Measurements from ENCODE around the gene CHST13.
A peak's percentile ranks its signal among the peaks of the same experiment; 100 is the strongest.

Gene CHST13

DNA sequence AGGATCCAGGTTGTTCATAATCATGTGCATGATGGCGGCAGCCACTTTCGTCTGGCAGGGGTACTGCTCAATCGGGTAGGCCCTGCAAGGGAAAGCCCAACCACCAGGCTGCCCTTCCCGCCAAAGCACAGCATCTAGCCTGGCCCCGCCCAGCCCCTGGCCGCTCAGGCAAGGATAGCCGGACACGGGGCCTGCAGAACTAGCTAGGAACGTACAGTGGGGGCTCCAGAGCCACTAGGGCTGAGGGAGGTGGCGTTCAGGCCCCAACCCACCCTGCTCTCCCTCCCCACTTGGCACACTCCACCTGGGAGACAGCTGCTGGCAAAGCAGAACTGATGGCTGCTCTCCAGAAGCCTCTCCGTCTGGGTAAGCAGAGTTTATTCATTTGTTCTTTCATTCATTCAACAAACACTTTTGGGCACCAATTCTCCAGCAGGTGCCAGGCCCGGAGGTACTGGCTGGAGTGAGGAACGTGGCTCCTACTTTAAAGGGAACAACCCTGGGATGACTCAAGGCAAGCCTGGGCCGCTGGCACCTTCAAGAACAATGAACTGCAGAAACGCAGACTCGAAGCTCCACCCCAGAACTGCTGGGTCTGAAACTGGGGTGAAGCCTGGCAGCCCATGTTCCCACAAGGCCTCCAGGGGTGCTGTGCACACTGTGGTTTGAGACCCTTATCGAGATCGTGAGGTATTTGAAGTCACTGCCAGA, 14.2 kb upstream of the CHST13 start:
- no peak for DNase-seq (ENCODE audit: low read depth)

- DNase-seq (ENCODE audit: low read depth) = no peak
These were observed 13.5 kb upstream of the CHST13 start for GRCh38 chr3:126510308-126510910.

DNA sequence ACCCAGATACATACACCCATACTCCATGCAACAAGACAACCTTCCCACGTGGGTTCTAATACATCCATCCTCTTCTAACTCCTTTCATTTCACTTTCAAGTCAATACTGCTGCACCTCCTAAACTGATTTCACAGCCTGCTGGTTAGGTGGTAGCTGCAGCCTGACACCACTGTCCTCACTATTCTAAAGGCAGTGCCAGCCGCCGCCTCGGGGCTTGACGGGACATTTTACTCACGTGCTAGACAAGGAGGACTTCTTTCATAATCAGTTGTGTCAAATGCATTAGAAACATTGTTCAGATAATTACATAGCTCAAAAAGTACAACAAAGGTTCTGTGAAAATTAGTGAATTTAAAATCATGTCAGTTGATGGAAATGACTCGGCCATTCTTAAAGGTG, 12.7 kb upstream of the CHST13 start:
- DNase-seq (ENCODE audit: low read depth) = no peak

GRCh38 chr3:126512026-126512425, 11.9 kb upstream of the CHST13 start:
- no peak for DNase-seq (ENCODE audit: low read depth)

DNA sequence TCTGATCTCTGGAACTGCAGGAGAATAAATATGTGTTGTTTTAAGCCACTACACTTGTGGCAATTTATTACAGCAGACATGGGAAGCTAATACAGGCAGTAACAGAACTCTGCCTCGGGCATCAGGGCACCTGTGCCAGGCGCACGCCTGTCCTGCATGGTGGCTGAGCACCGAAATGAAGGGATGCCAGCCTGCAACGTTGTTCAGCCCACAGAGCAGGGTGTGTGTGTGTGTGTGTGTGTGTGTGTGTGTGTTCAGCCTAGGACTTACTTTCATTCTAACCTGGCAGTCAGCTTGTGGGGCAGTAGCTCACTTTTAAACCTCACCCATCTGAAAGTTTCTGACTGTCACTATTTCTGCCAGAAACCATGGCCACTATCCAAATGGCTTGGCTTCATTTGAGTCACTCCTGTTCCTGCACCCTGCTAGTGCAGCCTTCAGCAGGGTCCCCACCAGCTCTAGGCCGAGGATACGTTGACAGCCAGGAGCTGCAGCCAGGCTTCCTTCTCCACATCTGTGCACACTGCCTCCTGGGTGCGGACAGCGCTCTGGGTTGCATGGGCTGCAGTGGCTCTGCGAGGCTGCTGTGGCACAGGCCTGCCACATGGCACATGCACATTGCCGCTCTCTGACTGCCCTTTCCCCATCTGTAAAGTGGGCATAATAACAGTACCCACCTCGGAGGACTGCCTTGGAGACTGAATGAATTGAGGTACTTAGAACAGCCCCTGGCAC, 10.9 kb upstream of the CHST13 start:
- no peak for DNase-seq (ENCODE audit: low read depth)

DNA sequence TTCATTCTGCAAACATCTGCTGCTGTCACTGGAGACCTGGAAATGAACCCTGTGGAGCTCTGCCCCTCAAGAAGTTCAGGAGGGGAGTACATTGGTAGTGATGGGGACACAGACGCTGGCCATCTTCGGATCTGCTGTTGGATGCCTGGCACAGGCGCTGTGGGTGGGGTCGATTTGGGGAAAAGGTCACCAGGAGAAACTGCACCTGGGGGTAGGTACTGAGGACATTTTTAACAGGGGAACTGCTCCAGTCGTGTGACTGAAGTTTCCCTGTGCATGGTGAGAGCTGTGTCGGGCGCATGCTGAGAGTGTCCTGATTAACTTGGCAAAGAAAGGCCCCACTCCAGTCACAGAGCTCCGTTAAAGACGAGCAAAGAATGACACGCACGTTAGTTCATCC, 9.8 kb upstream of the CHST13 start:
- no peak for DNase-seq (ENCODE audit: low read depth)

DNA sequence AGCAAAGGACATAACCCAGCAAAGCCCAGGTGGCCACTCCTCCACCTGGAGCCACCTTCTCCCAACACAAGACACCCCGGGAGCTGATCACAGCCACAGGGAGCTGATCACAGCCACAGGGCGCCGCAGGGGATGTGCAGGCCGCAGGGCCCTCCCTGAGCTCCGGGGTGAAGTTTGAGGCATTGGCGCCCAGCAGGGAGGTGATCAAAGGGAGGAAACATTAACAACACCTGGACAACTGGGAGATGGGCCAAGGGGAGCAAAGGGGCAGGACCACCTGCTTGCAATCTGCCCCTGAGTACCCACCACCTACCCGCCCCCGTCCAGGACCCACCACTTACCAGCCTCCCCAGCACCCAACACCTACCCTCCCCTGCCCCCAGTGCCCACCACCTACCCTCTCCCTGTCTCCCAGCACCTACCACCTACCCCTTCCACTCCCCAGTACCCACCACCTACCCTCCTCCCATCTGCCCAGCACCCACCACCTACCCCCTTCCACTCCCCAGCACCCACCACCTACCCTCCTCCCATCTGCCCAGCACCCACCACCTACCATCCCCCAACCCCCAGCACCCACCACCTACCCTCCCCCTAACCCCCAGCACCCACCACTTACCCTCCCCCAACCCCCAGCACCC, 8.8 kb upstream of the CHST13 start:
- no peak for DNase-seq (ENCODE audit: low read depth)

- no peak for DNase-seq (ENCODE audit: low read depth)
These were observed 7.6 kb upstream of the CHST13 start for GRCh38 chr3:126516152-126516935.

DNA sequence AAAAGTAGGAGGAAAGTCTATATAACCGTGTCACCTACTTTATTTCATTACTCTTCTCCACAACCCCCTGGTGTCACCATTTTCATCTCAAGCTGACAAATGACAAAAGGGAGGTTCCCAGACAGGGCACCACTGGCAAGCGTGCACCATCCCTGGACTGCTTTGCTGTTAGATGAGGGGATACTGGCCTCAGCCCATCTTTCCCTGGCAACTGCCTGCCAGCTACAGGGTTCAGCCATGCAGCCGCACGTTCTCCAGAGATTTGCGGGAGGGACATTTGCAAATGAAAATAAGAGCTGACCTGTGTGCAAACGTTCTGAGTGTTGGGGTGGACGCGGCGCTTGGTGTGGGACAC, 7.0 kb upstream of the CHST13 start:
- DNase-seq (ENCODE audit: low read depth) = no peak

DNA sequence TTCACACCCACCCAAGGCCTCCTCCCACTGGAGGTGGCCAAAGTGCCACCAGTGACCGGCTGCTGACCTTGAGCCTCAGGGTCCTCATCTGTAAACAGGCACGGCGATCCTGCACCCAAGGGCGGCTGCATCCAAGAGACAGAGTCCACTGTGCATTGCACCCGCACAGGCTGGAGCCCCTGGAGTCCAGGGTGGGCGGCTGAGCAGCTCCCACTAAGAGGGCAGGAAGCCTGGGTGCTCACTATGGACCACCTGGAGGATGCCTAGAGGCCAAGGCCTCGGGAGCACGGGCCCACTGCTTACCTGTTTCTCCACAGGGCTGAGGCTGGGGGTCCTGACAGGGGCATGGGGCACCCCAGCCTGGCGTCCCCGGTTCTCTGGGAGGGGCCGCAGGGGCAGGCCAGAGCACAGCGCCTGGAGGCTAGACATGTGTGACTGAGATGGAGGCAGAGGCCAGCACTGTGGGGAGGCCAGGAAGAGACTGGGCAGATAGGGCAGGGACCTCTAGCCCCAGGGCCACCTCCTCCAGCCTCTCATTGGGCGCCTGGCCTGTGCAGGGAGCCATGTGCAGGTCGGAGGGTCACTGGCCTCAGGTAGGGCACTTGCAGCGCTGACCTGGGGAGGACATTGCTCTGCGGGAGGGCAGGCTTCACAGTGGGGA, 6.5 kb upstream of the CHST13 start, which contains the start of gene UROC1:
Gene UROC1, minus strand, starts transcription at position 483 of the 661 bp plus-strand sequence. Its CDS starts 54 bp downstream, at position 429.
- DNase-seq (ENCODE audit: low read depth) = no peak

DNA sequence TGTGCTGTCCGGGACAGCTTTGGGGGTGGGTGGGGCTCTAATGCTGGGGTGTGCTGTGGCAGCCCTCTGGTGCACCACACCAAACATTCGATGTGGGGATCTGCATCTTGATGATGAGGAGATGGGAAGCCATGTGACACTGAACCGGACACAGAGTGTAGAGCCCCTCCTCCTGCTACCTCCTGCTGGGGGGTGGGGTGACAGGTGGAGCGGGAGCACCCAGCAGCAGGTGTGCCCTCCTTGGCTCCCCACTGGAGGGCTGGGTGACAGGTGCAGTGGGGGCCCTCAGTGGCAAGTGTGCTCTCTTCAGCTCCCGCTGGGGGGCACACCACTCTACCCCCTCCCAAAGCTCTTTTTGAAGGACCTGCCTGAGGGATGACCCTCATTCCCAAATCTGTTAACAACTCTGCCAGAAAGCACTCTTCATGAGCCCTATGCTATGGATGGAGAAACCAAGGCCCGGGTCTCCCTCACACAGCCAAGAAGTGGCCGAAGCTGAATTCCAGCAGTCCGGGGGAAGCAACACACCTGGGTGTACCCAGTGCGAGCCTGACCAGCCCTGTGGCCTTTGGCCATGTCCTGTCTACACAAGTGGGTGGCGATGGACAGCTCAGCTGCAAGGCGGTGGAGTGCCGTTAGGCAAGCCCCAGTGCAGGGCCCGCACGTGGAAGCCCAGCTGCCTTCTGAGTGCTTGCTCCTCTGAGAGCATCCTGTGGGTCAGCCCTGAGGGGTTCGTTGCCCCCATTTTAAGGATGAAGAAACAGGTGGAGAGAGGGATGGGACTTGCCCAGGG, 5.8 kb upstream of the CHST13 start:
- no peak for DNase-seq (ENCODE audit: low read depth)

DNA sequence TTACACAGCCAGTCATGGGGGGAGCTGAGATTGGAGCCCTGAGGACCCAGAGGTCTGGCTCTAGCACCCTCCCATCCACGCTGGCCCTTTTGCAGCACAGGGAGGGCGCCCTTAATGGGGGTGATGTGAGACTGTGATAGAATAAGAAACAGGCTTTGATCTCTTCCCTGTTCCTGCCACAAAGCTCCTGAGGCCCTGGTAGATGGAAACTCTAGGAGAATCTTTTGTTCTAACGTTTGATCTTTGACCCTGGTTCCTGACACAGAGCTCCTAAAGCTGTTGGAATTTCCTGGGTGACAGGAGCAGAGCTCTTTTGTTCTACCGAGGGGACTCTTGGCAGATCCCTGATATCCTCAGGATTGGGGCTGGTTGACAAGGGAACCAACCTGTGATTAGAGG, 5.2 kb upstream of the CHST13 start:
- no peak for DNase-seq (ENCODE audit: low read depth)

DNA sequence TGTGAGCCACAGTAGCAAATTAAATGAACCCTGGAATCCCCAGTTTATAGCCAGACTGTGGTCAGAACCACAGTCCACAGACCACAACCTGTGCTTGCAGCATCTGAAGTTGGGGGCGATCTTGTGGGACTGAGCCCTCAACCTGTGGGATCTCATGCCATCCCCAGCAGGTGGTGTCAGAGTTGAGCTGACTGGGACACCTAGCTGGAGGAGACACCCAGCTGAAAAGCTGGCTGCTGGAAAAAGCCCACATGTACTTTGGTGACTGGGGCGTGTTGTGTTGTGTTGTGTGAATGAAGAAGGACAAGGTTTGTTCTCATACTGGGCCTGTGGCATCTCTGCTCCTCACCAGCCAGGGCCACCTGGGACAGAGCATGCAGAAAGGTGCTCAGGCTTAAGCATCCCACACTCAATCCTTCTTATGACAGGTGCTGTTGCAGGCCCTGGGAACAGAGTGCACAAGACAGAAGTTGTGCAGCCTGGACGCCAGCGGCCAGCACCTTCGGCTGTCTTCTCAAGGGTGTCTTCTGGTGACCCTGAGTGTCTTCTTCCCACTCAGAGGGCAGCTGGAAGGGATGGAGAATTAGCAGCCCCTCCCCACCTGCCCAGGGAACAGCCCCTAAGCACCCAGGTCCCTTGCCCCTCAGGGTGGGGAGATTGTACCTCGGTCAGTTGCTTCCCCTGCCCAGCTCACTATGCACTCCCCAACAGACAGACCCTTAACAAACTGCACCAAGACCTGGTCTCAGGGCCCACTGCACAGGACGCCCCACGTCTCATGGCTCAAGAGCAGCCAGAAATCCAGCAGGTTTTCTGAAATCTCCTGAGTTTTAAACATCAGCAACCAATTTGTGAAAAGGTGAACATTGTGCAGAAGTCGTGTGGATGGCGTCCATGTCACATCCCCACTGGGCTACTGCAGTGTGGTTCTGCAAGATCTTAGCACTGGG, 4.2 kb upstream of the CHST13 start:
- no peak for DNase-seq (ENCODE audit: low read depth)

DNA sequence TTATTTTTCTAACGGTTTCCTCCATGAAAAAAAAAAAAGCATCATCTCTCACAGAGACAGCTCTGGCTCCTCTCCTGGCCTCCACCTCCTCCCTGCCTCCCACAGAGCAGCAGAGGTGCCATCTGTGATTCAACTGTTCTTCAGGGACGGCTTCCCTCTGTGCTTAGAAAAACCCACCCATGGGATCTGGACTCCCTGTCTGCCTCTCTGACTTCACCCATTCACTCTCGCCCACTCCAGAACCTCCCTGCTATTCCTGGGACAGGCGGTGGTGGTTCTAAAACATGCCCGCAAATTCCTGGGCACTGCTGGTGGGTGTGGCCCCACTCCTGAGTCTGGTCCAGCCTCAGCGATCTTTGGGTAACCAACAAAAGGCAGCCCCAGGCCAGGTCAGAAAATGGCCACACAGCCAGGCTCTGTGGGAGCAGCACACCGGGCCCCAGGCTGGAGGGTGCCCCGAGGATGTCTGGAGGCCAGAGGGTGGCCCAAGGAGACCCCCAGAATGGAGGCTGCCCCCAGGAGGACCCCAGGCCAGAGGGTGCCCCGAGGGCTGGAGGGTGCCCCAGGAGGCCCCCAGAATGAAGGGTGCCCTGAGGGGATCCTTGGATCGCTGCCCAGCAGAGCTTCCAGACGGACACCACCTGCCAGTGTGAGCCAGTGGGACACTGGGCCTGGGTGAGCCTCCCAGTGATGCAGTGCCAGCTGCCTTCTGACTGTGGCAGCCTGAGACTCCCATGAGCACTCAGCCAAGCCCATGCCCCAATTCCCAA, 2.6 kb upstream of the CHST13 start:
- DNase-seq (ENCODE audit: low read depth) = no peak

DNA sequence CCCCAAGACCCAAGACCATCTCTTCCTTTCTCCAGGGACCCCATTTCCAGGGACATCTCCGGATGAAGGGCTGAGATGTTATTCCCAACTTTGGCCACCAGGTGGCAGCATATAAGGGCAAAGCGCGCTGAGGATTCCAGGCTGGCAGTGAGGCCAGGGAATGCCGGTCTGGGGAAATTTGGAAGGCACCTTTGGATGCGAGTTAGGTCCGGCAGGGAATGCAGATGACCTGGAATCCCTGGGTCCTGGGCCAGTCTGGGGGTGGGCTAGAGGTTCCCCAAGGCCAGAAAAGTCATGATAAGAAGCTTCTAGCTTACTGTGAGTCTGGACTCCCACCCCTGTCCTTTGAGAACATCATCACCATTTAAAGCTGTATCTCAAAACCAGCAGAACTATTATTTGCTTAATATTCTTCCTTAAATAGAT, 1.6 kb upstream of the CHST13 start:
- DNase-seq (ENCODE audit: low read depth) = peak; percentile 23

DNA sequence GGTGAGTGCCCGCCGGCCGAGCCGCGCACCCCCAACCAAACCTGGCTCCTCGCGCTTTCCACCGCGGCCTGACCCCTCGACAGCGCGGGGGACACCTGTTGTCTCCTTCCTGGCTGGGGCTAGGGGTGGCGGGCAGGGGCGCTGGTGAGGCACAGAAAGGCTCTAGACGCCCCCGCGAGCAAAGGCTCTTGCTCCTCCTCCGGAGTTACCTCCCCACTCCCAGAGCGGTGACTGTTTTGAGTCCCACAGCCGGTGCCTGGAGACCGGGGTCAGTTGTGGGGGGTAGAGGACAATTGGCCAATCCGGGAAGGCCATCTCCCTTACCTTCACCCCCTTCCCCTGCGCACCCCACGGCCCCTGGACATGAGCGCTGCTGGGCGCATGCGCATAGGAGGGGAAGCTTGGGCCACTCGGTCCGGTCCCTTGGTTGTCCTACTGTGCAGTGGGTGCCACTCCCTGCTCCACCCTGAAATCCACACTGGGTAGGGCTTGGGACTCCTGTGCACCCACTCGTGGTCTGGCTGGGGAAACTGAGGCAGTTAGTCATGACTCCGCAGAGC, 554 bp downstream of the CHST13 start:
- DNase-seq (ENCODE audit: low read depth) = no peak

- no peak for DNase-seq (ENCODE audit: low read depth)
These were observed 1.3 kb downstream of the CHST13 start for GRCh38 chr3:126525091-126525852.
